ENCODE data around the gene CDK5. TPM values are rescaled to one million over a fixed set of nuclear protein-coding genes. Genes with fewer than 3 reads are reported as not detected.

The CDK5 gene
- total RNA-seq, 3 donors from 2014 or later: 5.2 to 8.8 (median 8.6) TPM

- Histone ChIP-seq H3K9me3 (no peaks in the 10 kb centered on the region), H3K36me3 (no peaks in the 10 kb centered on the region), H3K4me1 (no peaks in the 10 kb centered on the region), H3K27me3 (peaks cover 2 to 37% of the 10 kb centered on the region in 2 donors), H3K4me3 (no peak overlapping the region), H3K27ac (no peak overlapping the region)
- TF ChIP-seq CTCF (IDR thresholded peaks at IDR 0.05): no peak
- TF ChIP-seq POLR2A (IDR thresholded peaks at IDR 0.05): no peak
- no peak for TF ChIP-seq POLR2AphosphoS5 (IDR thresholded peaks at IDR 0.05)
- intact Hi-C loops (cut with DNase I; ENCODE audit: low total_unique reads): loop anchor here (10.0 kb wide), 1 partner anchor 105 kb away; no protein-coding TSS in a partner anchor
- no peak for DNase-seq (ENCODE audit: low spot score in 2 of 2)
Observed at GRCh38 chr7:151009327-151010036, 48.2 kb downstream of the CDK5 start.

- no peak for TF ChIP-seq POLR2A (IDR thresholded peaks at IDR 0.05)
- peak in 2 of 3 donors; percentile 39 to 49 for TF ChIP-seq CTCF (IDR thresholded peaks at IDR 0.05)
- H3K4me3 ChIP-seq: peak overlapping the region in 2 of 3 donors; percentile 34 to 42
- no peaks in the 10 kb centered on the region for H3K36me3 ChIP-seq
- H3K27ac ChIP-seq: no peak overlapping the region
- no peaks in the 10 kb centered on the region for H3K4me1 ChIP-seq
- H3K9me3 ChIP-seq: no peaks in the 10 kb centered on the region
- intact Hi-C loops (cut with DNase I; ENCODE audit: low total_unique reads): no loop called here
- H3K27me3 ChIP-seq: peaks cover 2 to 37% of the 10 kb centered on the region in 2 donors
- DNase-seq (ENCODE audit: low spot score in 2 of 2): peak in 1 of 2 donors; percentile 27
Observed at GRCh38 chr7:151008511-151009323, 49.0 kb downstream of the CDK5 start.

DNA sequence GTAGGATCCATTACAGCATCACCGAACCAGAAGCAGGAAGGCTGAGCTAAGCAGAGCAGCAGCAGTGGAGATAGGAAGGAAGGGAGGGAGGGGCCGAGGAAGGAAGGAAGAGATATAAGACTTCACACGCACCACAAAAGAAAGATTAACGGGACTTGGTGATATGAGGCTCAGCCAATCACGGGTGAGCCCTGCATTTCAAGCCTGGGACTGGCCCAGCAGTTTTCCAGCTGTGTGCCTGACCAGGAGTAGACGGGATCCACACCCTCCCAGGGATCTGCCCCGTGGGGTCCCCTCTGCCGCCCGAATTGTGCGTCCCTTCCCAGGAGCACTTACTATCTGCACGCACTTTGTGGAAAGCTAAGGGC, 49.6 kb downstream of the CDK5 start:
- H3K27me3 ChIP-seq: peaks cover 0 to 31% of the 10 kb centered on the region in 2 donors
- intact Hi-C loops (cut with DNase I; ENCODE audit: low total_unique reads): no loop called here
- no peak for TF ChIP-seq CTCF (IDR thresholded peaks at IDR 0.05)
- no peak for TF ChIP-seq POLR2A (IDR thresholded peaks at IDR 0.05)
- no peak for TF ChIP-seq POLR2AphosphoS5 (IDR thresholded peaks at IDR 0.05)
- H3K4me1 ChIP-seq: no peaks in the 10 kb centered on the region
- no peaks in the 10 kb centered on the region for H3K36me3 ChIP-seq
- peak overlapping the region in 2 of 3 donors; percentile 34 to 42 for H3K4me3 ChIP-seq
- no peaks in the 10 kb centered on the region for H3K9me3 ChIP-seq
- no peak for DNase-seq (ENCODE audit: low spot score in 2 of 2)
- H3K27ac ChIP-seq: no peak overlapping the region

GRCh38 chr7:151007469-151007898, 50.2 kb downstream of the CDK5 start:
- Histone ChIP-seq H3K4me3 (no peak overlapping the region), H3K9me3 (no peaks in the 10 kb centered on the region), H3K27ac (no peak overlapping the region), H3K4me1 (no peaks in the 10 kb centered on the region), H3K36me3 (no peaks in the 10 kb centered on the region), H3K27me3 (peaks cover 0 to 25% of the 10 kb centered on the region in 2 donors)
- intact Hi-C loops (cut with DNase I; ENCODE audit: low total_unique reads): no loop called here
- DNase-seq (ENCODE audit: low spot score in 2 of 2): no peak
- no peak for TF ChIP-seq CTCF (IDR thresholded peaks at IDR 0.05)
- no peak for TF ChIP-seq POLR2AphosphoS5 (IDR thresholded peaks at IDR 0.05)
- TF ChIP-seq POLR2A (IDR thresholded peaks at IDR 0.05): no peak

Data from breast epithelium (tissue), 4 donors.